PC-3 (cell line): ENCODE measurements around the gene MEI1. TPM values are rescaled to one million over a fixed set of nuclear protein-coding genes. Genes with fewer than 3 reads are reported as not detected.

Experiments used
- ATAC-seq: fragments of 200-7000 bp; cut with Tn5 transposase; 2 replicates; pipeline ENCODE4 v1.9.1; 2020; ENCODE audit warnings: mild to moderate bottlenecking, moderate library complexity
- BruUV-seq: library from RNA; stranded (reverse); fragments of 400-500 nt; replicated peaks from 2 replicates; lab custom pipeline; 2021; lab: Mats Ljungman, UMichigan
- CTCF ChIA-PET: fragments of 300-600 bp; sonication (Branson Sonifier 250); formaldehyde crosslinking; loops from one replicate; lab custom pipeline; 2022; ENCODE audit warnings: antibody characterized with exemption; lab: Charles Lee
- POLR2A ChIA-PET: fragments of 300-600 bp; sonication (Branson Sonifier 250); formaldehyde crosslinking; loops from one replicate; lab custom pipeline; 2022; ENCODE audit warnings: antibody characterized with exemption; ENCODE audit not compliant: unreplicated experiment; lab: Charles Lee
- DNase-seq: peaks from one replicate; pipeline ENCODE4 v3.0.0-alpha.2; 2015
- H2AFZ ChIP-seq: fragments of 300-600 bp; sonication (generic); 2 replicates; pipeline ENCODE4 v1.6.0; 2016; ENCODE audit warnings: antibody characterized with exemption, low read length
- H3F3A ChIP-seq: fragments of 300-600 bp; sonication (generic); one replicate; pipeline ENCODE4 v1.6.0; 2017; ENCODE audit warnings: antibody characterized with exemption, low read length, control low read depth, mild to moderate bottlenecking; ENCODE audit not compliant: unreplicated experiment
- H3K27ac ChIP-seq: fragments of 300-600 bp; sonication (generic); 2 replicates; pipeline ENCODE4 v1.5.1; 2016; ENCODE audit warnings: mild to moderate bottlenecking, low read length
- H3K27me3 ChIP-seq: fragments of 300-600 bp; sonication (generic); 2 replicates; pipeline ENCODE4 v1.6.1; 2016; ENCODE audit warnings: low read length, mixed read lengths
- H3K36me3 ChIP-seq: fragments of 300-600 bp; sonication (generic); 2 replicates; pipeline ENCODE4 v1.6.1; 2016; ENCODE audit warnings: low read depth, mixed run types, low read length, mixed read lengths
- H3K4me1 ChIP-seq: fragments of 300-600 bp; sonication (generic); 2 replicates; pipeline ENCODE4 v1.5.1; 2016; ENCODE audit warnings: low read length; ENCODE audit not compliant: insufficient read depth
- H3K4me2 ChIP-seq: fragments of 300-600 bp; sonication (generic); 2 replicates; pipeline ENCODE4 v1.6.0; 2016; ENCODE audit warnings: low read length
- H3K4me3 ChIP-seq: fragments of 300-600 bp; sonication (generic); 2 replicates; pipeline ENCODE4 v1.5.1; 2016; ENCODE audit warnings: mild to moderate bottlenecking, low read length, mixed read lengths
- H3K79me2 ChIP-seq: fragments of 300-600 bp; sonication (generic); 2 replicates; pipeline ENCODE4 v1.6.1; 2017; ENCODE audit warnings: low read length, mixed read lengths
- H3K9ac ChIP-seq: fragments of 300-600 bp; sonication (generic); 2 replicates; pipeline ENCODE4 v1.6.0; 2016; ENCODE audit warnings: mild to moderate bottlenecking, low read length
- H3K9me2 ChIP-seq: fragments of 300-600 bp; sonication (generic); replicated peaks from 2 replicates; pipeline ENCODE4 v1.6.1; 2016; ENCODE audit warnings: mixed run types, low read length, mixed read lengths
- H3K9me3 ChIP-seq: fragments of 300-600 bp; sonication (generic); 2 replicates; pipeline ENCODE4 v1.6.1; 2016; ENCODE audit warnings: low read length, mixed read lengths
- H4K20me1 ChIP-seq: fragments of 300-600 bp; sonication (generic); 2 replicates; pipeline ENCODE4 v1.6.1; 2016; ENCODE audit warnings: low read length, mixed read lengths
- EZH2 ChIP-seq: fragments of 300-600 bp; sonication (generic); IDR thresholded peaks from one replicate; pipeline ENCODE4 v1.6.1; 2017; ENCODE audit warnings: antibody characterized with exemption, mild to moderate bottlenecking, low read length; ENCODE audit not compliant: unreplicated experiment
- EZH2phosphoT487 ChIP-seq: fragments of 300-600 bp; sonication (generic); IDR thresholded peaks from 2 replicates; pipeline ENCODE4 v1.6.1; 2018; ENCODE audit warnings: mild to moderate bottlenecking, antibody characterized with exemption, low read length, borderline replicate concordance
- intact Hi-C: fragments of 100-400 bp; cut with micrococcal nuclease; formaldehyde crosslinking; loops from 2 replicates; pipeline ENCODE4 v1.9.0; 2023
- total RNA-seq: library from RNA; depleted of rRNA; stranded (reverse); fragments of >200 nt; gene quantifications from 2 replicates; pipeline ENCODE4 v1.2.3, GENCODE V29; 2014
- TF ChIP-seq, protein P1 (sequence below): fragments of 300-600 bp; sonication (generic); conservative IDR thresholded peaks from 2 replicates; pipeline ENCODE4 v1.5.1; 2017; ENCODE audit warnings: antibody characterized with exemption, low read depth, mild to moderate bottlenecking, low read length

MEI1 gene
- total RNA-seq, 1 experiment from 2014 or later, result 1.4 TPM

- peak overlapping the region; percentile 79 for H3K4me2 ChIP-seq
- no peak for TF ChIP-seq EZH2
- TF ChIP-seq EZH2phosphoT487, result no peak
- TF ChIP-seq, protein P1, sequence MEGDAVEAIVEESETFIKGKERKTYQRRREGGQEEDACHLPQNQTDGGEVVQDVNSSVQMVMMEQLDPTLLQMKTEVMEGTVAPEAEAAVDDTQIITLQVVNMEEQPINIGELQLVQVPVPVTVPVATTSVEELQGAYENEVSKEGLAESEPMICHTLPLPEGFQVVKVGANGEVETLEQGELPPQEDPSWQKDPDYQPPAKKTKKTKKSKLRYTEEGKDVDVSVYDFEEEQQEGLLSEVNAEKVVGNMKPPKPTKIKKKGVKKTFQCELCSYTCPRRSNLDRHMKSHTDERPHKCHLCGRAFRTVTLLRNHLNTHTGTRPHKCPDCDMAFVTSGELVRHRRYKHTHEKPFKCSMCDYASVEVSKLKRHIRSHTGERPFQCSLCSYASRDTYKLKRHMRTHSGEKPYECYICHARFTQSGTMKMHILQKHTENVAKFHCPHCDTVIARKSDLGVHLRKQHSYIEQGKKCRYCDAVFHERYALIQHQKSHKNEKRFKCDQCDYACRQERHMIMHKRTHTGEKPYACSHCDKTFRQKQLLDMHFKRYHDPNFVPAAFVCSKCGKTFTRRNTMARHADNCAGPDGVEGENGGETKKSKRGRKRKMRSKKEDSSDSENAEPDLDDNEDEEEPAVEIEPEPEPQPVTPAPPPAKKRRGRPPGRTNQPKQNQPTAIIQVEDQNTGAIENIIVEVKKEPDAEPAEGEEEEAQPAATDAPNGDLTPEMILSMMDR, result no peak
- CTCF ChIA-PET, result no interaction called here
- DNase-seq (peak; percentile 85), ATAC-seq (peak; percentile 97)
- POLR2A ChIA-PET, result no interaction called here
- H3K9ac ChIP-seq, result peak overlapping the region; percentile 94
- peak overlapping the region; percentile 82 for H3K4me3 ChIP-seq
- no peaks in the 10 kb centered on the region for H3K27me3 ChIP-seq
- intact Hi-C loops, result loop anchor here (2.0 kb wide), 1 partner anchor 15 kb away; no protein-coding TSS in a partner anchor
- peaks cover 92% of the 10 kb centered on the region for H3K79me2 ChIP-seq
- H3K27ac ChIP-seq, result peak overlapping the region; percentile 69
- peak overlapping the region; percentile 41 for H2AFZ ChIP-seq
- H3F3A ChIP-seq, result no peaks in the 10 kb centered on the region
- no peaks in the 10 kb centered on the region for H3K9me2 ChIP-seq
- TSS peak; percentile 68 for BruUV-seq
- peaks cover 25% of the 10 kb centered on the region for H3K36me3 ChIP-seq
- peaks cover 15% of the 10 kb centered on the region; the same call in 1 of the 2 replicates for H3K4me1 ChIP-seq
- peaks cover 11% of the 10 kb centered on the region for H4K20me1 ChIP-seq
- H3K9me3 ChIP-seq, result no peaks in the 10 kb centered on the region
These were observed 17.1 kb upstream of the MEI1 start for GRCh38 chr22:41682033-41682807.

DNA sequence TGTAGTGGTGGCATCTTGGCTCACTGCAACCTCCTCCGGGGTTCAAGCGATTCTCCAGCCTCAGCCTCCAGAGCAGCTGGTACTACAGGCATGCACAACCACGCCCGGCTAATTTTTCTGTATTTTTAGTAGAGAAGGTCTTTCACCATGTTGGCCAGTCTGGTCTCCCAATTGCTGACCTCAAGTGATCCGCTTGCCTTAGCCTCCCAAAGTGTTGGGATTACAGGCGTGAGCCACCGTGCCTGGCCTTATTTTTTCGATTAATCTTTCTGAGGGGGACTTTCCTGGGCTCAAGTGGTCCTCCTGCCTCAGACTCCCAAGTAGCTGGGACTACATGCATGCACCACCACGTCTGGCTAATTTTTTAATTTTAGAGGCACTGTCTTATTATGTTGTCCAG lies 16.3 kb upstream of the MEI1 start:
- peak overlapping the region; percentile 82; the same call in 1 of the 2 replicates for H3K4me3 ChIP-seq
- ATAC-seq, result no peak
- no peaks in the 10 kb centered on the region for H3K9me3 ChIP-seq
- no peak overlapping the region for H3K9ac ChIP-seq
- peaks cover 25% of the 10 kb centered on the region for H3K36me3 ChIP-seq
- H3K27me3 ChIP-seq, result no peaks in the 10 kb centered on the region
- intact Hi-C loops, result loop anchor here (2.0 kb wide), 1 partner anchor 16 kb away; no protein-coding TSS in a partner anchor
- H3K4me2 ChIP-seq, result peak overlapping the region; percentile 79
- no peak for DNase-seq
- ChIA-PET POLR2A (no interaction called here), CTCF (no interaction called here)
- no peaks in the 10 kb centered on the region for H3K9me2 ChIP-seq
- H4K20me1 ChIP-seq, result peaks cover 17% of the 10 kb centered on the region
- TF ChIP-seq EZH2, result no peak
- TF ChIP-seq, protein P1, result no peak
- no peak for TF ChIP-seq EZH2phosphoT487
- peaks cover 17% of the 10 kb centered on the region; the same call in 1 of the 2 replicates for H3K4me1 ChIP-seq
- no peak overlapping the region for H3K27ac ChIP-seq
- H2AFZ ChIP-seq, result no peak overlapping the region
- H3F3A ChIP-seq, result no peaks in the 10 kb centered on the region
- no TSS peak for BruUV-seq
- peaks cover 95% of the 10 kb centered on the region for H3K79me2 ChIP-seq

DNA sequence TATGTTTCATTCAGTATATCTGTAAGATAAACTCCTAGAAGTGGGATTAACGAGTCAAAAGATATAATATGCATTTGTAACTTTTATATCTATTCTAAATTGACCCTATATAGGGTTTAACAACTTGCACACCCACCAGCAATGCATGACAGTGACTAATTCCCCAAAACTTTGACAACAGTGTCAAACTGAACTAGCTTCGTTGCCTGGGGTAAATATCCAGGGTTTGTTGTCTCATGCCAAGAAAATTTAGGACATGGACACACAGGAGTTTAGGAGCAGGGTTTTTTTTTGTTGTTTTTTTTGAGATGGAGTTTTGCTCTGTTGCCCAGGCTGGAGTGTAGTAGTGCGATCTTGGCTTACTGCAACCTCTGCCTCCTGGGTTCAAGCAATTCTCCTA lies 15.7 kb upstream of the MEI1 start:
- DNase-seq (peak; percentile 39), ATAC-seq (0 out of 2 replicates have a peak, but pooled peaks have one; percentile 10)
- Histone ChIP-seq H3K9ac (no peak overlapping the region), H3K9me3 (no peaks in the 10 kb centered on the region), H3K9me2 (no peaks in the 10 kb centered on the region), H4K20me1 (peaks cover 17% of the 10 kb centered on the region), H3K4me2 (no peak overlapping the region), H3K79me2 (peaks cover 95% of the 10 kb centered on the region), H3K4me3 (no peak overlapping the region), H3K4me1 (peaks cover 17% of the 10 kb centered on the region; the same call in 1 of the 2 replicates), H3K27ac (no peak overlapping the region), H2AFZ (no peak overlapping the region), H3K36me3 (peaks cover 20% of the 10 kb centered on the region), H3F3A (no peaks in the 10 kb centered on the region), H3K27me3 (no peaks in the 10 kb centered on the region)
- POLR2A ChIA-PET, result no interaction called here
- CTCF ChIA-PET, result no interaction called here
- intact Hi-C loops, result loop anchor here (2.0 kb wide), 1 partner anchor 17 kb away; no protein-coding TSS in a partner anchor
- BruUV-seq, result no TSS peak
- TF ChIP-seq EZH2phosphoT487, result no peak
- no peak for TF ChIP-seq EZH2
- TF ChIP-seq, protein P1, result no peak
